Liver (tissue), 3 donors: ENCODE results near the gene DCLK3.

Experiments used
- HNF4G ChIP-seq: IDR thresholded peaks from 2 replicates; pipeline ENCODE4 v1.6.1; 2016; ENCODE audit warnings: antibody characterized with exemption
- TAF1 ChIP-seq: conservative IDR thresholded peaks from 2 replicates; pipeline ENCODE4 v1.6.1; 2016; ENCODE audit warnings: antibody characterized with exemption, mild to moderate bottlenecking
- TF ChIP-seq, protein P1 (sequence below): fragments of 150-350 bp; IDR thresholded peaks from 2 replicates; pipeline ENCODE4 v1.5.1; 2017; ENCODE audit warnings: improper control_type of control experiment, low read depth, low read length; ENCODE audit not compliant: missing input control
- donor health status: healthy.
- donor health status: healthy.

- TF ChIP-seq HNF4G (no peak), TAF1 (no peak)
- TF ChIP-seq, protein P1, sequence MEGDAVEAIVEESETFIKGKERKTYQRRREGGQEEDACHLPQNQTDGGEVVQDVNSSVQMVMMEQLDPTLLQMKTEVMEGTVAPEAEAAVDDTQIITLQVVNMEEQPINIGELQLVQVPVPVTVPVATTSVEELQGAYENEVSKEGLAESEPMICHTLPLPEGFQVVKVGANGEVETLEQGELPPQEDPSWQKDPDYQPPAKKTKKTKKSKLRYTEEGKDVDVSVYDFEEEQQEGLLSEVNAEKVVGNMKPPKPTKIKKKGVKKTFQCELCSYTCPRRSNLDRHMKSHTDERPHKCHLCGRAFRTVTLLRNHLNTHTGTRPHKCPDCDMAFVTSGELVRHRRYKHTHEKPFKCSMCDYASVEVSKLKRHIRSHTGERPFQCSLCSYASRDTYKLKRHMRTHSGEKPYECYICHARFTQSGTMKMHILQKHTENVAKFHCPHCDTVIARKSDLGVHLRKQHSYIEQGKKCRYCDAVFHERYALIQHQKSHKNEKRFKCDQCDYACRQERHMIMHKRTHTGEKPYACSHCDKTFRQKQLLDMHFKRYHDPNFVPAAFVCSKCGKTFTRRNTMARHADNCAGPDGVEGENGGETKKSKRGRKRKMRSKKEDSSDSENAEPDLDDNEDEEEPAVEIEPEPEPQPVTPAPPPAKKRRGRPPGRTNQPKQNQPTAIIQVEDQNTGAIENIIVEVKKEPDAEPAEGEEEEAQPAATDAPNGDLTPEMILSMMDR: no peak
Observed at GRCh38 chr3:36701249-36701572, 63.1 kb downstream of the DCLK3 start.
